B cell (primary cell): ENCODE measurements around the gene ABTB2.

Source experiments
- CTCF ChIP-seq: fragments of 200-600 bp; IDR thresholded peaks from one replicate; pipeline ENCODE4 v1.8.0; 2022; ENCODE audit warnings: antibody characterized with exemption, mild to moderate bottlenecking
- EZH2 ChIP-seq: IDR thresholded peaks from 2 replicates; pipeline ENCODE4 v1.6.1; 2012; ENCODE audit warnings: borderline replicate concordance, low read depth, mild to moderate bottlenecking, moderate library complexity, low read length; ENCODE audit not compliant: insufficient read depth, poor library complexity, severe bottlenecking

GRCh38 chr11:34284156-34284555 is 73.7 kb downstream of the ABTB2 start:
- TF ChIP-seq CTCF (no peak), EZH2 (no peak)
